Erythroblast (primary cell): ENCODE results near the gene AKAIN1.

Source experiments
- GATA1 ChIP-seq: IDR thresholded peaks from 2 replicates; pipeline ENCODE4 v1.6.1; 2011; ENCODE audit warnings: low read depth, mild to moderate bottlenecking, control low read depth, low read length, moderate library complexity
- POLR2A ChIP-seq: IDR thresholded peaks from 2 replicates; pipeline ENCODE4 v1.6.1; 2011; ENCODE audit warnings: mild to moderate bottlenecking, low read length

DNA sequence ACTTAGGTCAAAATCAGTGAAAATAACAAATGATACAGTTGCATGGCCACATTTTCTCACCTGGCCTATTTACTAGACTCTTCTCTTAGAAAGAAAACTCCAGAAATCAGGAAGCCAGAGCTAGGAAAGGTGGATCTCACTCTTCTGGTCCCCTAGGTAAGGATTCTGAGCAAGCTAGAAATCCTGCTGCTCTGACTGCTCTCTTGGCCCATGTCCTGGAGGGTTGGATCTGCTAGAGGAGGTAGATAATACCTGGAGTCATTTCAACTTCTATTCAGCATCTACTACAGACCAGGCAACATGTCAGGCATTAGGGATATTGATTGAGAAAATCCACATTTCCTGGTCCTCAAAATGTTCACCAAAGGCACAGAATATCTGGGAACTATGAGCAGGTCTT lies 34.9 kb downstream of the AKAIN1 start:
- TF ChIP-seq POLR2A: no peak
- TF ChIP-seq GATA1: no peak
